ENCODE measurements around the gene MYOF. TPM values are rescaled to one million over a fixed set of nuclear protein-coding genes. Genes with fewer than 3 reads are reported as not detected.
A peak's percentile ranks its signal among the peaks of the same experiment; 100 is the strongest.

MYOF gene
- total and polyA plus RNA-seq, 7 donors: 0.70 to 9.4 (median 4.2) TPM

DNA sequence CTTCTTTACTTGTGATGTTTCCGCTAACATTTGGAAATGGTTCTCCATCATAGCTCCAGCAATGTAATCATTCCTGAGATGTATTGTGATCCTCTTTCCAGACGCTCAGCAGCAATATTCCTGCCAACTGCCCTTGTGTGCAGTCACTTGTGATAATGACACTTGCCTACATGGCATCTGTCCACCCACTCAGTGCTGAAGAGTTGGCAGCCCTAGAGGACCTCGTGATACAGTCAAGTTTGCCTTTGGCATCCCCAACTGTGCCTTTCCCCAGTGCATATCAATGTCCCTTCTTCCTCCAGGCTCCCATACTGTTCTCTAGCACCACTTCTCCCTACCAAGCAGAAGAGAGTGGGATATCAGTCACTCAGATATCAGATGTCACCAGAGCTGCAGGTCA, 64.9 kb downstream of the MYOF start:
- H3K27ac ChIP-seq: no peak overlapping the region
- intact Hi-C loops (cut with DNase I): no loop called here
- ATAC-seq (peak; percentile 67 to 79 (median 72)), DNase-seq (no peak)
- no peak overlapping the region for H3K4me3 ChIP-seq
- 27 to 41% (median 28%) methylated on average over 3 of the region's 3 CpGs for WGBS, 3 donors
- no peaks in the 10 kb centered on the region for H3K27me3 ChIP-seq (ENCODE audit: insufficient read depth in 3 of 3, low read length in 2 of 3)
- no peaks in the 10 kb centered on the region for H3K9me3 ChIP-seq
- no peaks in the 10 kb centered on the region for H3K36me3 ChIP-seq (ENCODE audit: insufficient read depth in 1 of 2, low read depth in 1 of 2)
- peaks cover 9% of the 10 kb centered on the region for H3K4me1 ChIP-seq
- TF ChIP-seq, protein P1, sequence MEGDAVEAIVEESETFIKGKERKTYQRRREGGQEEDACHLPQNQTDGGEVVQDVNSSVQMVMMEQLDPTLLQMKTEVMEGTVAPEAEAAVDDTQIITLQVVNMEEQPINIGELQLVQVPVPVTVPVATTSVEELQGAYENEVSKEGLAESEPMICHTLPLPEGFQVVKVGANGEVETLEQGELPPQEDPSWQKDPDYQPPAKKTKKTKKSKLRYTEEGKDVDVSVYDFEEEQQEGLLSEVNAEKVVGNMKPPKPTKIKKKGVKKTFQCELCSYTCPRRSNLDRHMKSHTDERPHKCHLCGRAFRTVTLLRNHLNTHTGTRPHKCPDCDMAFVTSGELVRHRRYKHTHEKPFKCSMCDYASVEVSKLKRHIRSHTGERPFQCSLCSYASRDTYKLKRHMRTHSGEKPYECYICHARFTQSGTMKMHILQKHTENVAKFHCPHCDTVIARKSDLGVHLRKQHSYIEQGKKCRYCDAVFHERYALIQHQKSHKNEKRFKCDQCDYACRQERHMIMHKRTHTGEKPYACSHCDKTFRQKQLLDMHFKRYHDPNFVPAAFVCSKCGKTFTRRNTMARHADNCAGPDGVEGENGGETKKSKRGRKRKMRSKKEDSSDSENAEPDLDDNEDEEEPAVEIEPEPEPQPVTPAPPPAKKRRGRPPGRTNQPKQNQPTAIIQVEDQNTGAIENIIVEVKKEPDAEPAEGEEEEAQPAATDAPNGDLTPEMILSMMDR (IDR thresholded peaks at IDR 0.05): no peak

DNA sequence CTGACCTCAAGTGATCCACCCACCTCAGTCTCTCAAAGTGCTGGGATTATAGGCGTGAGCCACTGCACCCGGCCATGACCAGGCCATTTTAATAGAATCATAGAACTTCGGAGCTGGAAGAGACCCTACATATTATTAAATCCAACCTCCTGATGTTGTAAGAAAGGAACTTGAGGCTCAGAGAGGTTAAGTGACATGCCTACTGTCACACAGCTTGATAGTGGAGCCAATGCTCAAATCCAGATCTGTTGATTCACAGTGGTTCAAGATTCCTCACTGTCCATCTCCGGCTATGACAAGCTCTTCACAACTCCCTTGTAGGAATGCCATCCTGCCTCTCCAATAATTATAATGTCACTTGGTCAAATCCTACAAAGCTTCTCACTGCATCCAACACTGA, 65.3 kb downstream of the MYOF start:
- Histone ChIP-seq H3K36me3 (ENCODE audit: insufficient read depth in 1 of 2, low read depth in 1 of 2) (no peaks in the 10 kb centered on the region), H3K4me3 (no peak overlapping the region), H3K4me1 (peaks cover 9% of the 10 kb centered on the region), H3K27me3 (ENCODE audit: insufficient read depth in 3 of 3, low read length in 2 of 3) (no peaks in the 10 kb centered on the region), H3K27ac (no peak overlapping the region), H3K9me3 (no peaks in the 10 kb centered on the region)
- 79 to 81% (median 81%) methylated on average over 4 of the region's 4 CpGs for WGBS, 3 donors
- TF ChIP-seq, protein P1 (IDR thresholded peaks at IDR 0.05): no peak
- no peak for ATAC-seq
- no peak for DNase-seq
- intact Hi-C loops (cut with DNase I): no loop called here

DNA sequence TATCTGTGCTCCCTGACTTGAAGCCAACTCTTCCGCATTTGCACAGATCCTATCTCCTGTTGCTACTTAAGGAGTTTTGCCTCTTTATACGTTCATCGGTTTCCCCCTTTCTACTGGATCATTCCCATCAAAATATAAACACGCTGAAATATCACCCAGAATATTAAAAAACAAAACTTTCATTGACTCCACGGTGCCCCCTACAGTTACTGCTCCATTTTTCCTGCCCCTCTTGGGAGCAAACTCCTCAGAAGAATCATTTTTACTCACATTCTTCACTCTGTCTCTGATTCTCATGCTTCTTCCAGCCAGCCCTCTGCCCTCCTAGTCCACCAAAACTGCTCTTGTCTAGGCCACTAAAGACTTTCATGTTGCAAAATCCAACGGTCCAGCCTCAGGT, 66.4 kb downstream of the MYOF start:
- H3K36me3 ChIP-seq (ENCODE audit: insufficient read depth in 1 of 2, low read depth in 1 of 2): no peaks in the 10 kb centered on the region
- DNase-seq (no peak), ATAC-seq (no peak)
- no peaks in the 10 kb centered on the region for H3K9me3 ChIP-seq
- 62 to 77% (median 64%) methylated on average over 6 of the region's 6 CpGs for WGBS, 3 donors
- peaks cover 9% of the 10 kb centered on the region for H3K4me1 ChIP-seq
- H3K27me3 ChIP-seq (ENCODE audit: insufficient read depth in 3 of 3, low read length in 2 of 3): no peaks in the 10 kb centered on the region
- TF ChIP-seq, protein P1 (IDR thresholded peaks at IDR 0.05): no peak
- intact Hi-C loops (cut with DNase I): no loop called here
- H3K27ac ChIP-seq: no peak overlapping the region
- H3K4me3 ChIP-seq: no peak overlapping the region

DNA sequence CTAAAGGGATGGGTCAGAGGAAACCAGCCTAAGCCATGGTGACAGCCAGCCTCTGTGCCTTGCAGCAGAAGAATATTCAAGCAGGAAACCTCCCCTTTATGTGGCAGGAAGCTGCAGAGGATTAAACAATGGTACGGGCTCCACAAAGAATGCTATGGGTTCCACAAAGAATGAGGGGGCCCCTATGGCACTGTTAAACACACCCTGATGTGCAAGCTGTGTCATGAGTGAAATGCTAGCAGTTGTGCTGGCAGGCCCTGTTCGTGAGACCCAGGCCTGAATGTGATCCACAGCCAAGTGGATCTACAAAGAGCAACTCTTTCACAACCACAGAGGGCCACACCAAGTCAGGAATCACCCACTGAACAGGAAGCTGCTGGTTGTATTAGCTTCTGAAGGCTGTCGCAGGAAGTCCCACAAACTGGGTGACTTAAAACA, 68.9 kb downstream of the MYOF start:
- WGBS, 3 donors: 54 to 67% (median 65%) methylated on average over 3 of the region's 3 CpGs
- no peak for ATAC-seq

DNA sequence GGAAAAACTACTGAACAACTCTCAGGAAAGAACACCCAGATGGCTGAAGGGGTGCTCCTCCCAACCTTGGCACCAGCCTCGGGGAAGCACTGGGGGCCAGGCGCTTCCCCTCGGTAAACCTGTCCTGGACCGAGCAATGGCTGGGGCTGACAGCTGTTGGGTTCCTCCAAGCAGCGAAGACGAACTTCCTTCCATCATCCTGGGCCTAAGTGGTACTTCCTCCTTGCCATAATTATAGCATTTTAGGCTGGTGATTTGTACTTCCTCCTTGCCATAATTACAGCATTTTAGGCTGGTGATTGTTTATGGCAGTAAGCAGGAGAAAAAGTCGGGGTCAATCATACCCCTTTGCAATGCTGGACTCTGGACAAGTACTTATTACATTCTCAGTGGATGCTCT, 69.3 kb downstream of the MYOF start:
- Histone ChIP-seq H3K27ac (no peak overlapping the region), H3K36me3 (ENCODE audit: insufficient read depth in 1 of 2, low read depth in 1 of 2) (no peaks in the 10 kb centered on the region), H3K4me1 (no peaks in the 10 kb centered on the region), H3K4me3 (no peak overlapping the region), H3K9me3 (no peaks in the 10 kb centered on the region), H3K27me3 (ENCODE audit: insufficient read depth in 3 of 3, low read length in 2 of 3) (no peaks in the 10 kb centered on the region)
- intact Hi-C loops (cut with DNase I): no loop called here
- TF ChIP-seq, protein P1 (IDR thresholded peaks at IDR 0.05): no peak
- 54 to 67% (median 54%) methylated on average over 7 of the region's 7 CpGs for WGBS, 3 donors
- DNase-seq (no peak), ATAC-seq (no peak)

More for the DNA sequence above, 68.9 kb downstream of the MYOF start:
- H3K36me3 ChIP-seq (ENCODE audit: insufficient read depth in 1 of 2, low read depth in 1 of 2): no peaks in the 10 kb centered on the region
- H3K27me3 ChIP-seq (ENCODE audit: insufficient read depth in 3 of 3, low read length in 2 of 3): no peaks in the 10 kb centered on the region
- no peaks in the 10 kb centered on the region for H3K4me1 ChIP-seq
- H3K27ac ChIP-seq: no peak overlapping the region
- no peaks in the 10 kb centered on the region for H3K9me3 ChIP-seq
- TF ChIP-seq, protein P1 (IDR thresholded peaks at IDR 0.05): no peak
- H3K4me3 ChIP-seq: no peak overlapping the region
- DNase-seq: no peak
- intact Hi-C loops (cut with DNase I): no loop called here

All from psoas muscle (tissue), 8 donors.